B cell (primary cell): ENCODE data around the gene FBXO42.

Source experiments
- EZH2 ChIP-seq: IDR thresholded peaks from 2 replicates; pipeline ENCODE4 v1.6.1; 2012; ENCODE audit warnings: borderline replicate concordance, low read depth, mild to moderate bottlenecking, moderate library complexity, low read length; ENCODE audit not compliant: insufficient read depth, poor library complexity, severe bottlenecking
- TF ChIP-seq, protein P1 (sequence below): fragments of 200-600 bp; IDR thresholded peaks from one replicate; pipeline ENCODE4 v1.8.0; 2022; ENCODE audit warnings: antibody characterized with exemption, mild to moderate bottlenecking

DNA sequence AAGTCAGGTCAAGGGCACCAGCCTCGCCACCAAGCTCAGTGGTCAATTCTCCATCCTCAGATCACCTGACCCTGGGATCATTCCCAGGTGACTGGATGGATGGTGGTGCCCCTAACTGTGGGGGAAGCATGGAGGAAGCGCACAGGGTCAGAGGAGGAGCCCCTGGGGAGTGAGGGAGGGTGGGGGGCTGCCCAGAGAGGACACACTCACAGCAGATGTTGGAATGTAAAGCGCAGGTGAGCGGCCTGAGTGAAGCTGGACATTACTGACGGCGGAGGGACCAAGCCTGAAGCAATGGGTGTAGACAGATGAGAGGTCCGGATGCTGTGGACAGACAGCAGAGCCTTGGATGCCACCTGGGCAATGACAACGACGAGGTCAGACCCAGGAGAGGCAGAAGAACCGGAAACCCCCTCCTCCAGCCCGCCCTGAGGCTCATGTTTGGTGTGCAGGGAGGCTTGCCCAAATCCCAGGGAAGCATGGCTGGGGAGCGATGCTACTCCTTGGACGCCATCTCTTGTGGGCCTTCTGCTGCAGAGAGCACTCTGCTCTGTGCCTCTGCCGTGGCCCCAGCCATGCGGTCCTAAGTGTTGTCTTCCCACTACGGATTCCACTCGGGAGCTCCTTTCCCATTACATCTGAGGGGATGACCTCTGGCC is 109.6 kb downstream of the FBXO42 start:
- TF ChIP-seq, protein P1, sequence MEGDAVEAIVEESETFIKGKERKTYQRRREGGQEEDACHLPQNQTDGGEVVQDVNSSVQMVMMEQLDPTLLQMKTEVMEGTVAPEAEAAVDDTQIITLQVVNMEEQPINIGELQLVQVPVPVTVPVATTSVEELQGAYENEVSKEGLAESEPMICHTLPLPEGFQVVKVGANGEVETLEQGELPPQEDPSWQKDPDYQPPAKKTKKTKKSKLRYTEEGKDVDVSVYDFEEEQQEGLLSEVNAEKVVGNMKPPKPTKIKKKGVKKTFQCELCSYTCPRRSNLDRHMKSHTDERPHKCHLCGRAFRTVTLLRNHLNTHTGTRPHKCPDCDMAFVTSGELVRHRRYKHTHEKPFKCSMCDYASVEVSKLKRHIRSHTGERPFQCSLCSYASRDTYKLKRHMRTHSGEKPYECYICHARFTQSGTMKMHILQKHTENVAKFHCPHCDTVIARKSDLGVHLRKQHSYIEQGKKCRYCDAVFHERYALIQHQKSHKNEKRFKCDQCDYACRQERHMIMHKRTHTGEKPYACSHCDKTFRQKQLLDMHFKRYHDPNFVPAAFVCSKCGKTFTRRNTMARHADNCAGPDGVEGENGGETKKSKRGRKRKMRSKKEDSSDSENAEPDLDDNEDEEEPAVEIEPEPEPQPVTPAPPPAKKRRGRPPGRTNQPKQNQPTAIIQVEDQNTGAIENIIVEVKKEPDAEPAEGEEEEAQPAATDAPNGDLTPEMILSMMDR = no peak
- no peak for TF ChIP-seq EZH2
